Ascending aorta (tissue), 2 donors: ENCODE measurements around the gene CPXM1. TPM values are rescaled to one million over a fixed set of nuclear protein-coding genes. Genes with fewer than 3 reads are reported as not detected.

Source experiments
- DNase-seq, 2 donors: peaks; one replicate each; pipeline ENCODE4 v3.0.0-alpha.2; 2019; ENCODE audit warnings: low spot score in 2 of 2
- H3K27ac ChIP-seq, 2 donors: fragments of 200-600 bp; sonication (generic); one replicate each; pipeline ENCODE4 v1.5.1; 2016 to 2017; ENCODE audit warnings: mild to moderate bottlenecking in 1 of 2
- H3K27me3 ChIP-seq: fragments of 200-600 bp; sonication (generic); one replicate; pipeline ENCODE4 v1.5.1; 2017
- H3K36me3 ChIP-seq, 2 donors: fragments of 200-600 bp; sonication (generic); one replicate each; pipeline ENCODE4 v1.5.1; 2016
- H3K4me1 ChIP-seq, 2 donors: fragments of 200-600 bp; sonication (generic); one replicate each; pipeline ENCODE4 v1.5.1; 2016 to 2017; ENCODE audit warnings: mild to moderate bottlenecking in 1 of 2
- H3K4me3 ChIP-seq, 2 donors: fragments of 200-600 bp; sonication (generic); one replicate each; pipeline ENCODE4 v1.5.1; 2016 to 2017; ENCODE audit warnings: mild to moderate bottlenecking in 1 of 2
- H3K9me3 ChIP-seq, 2 donors: fragments of 200-600 bp; sonication (generic); one replicate each; pipeline ENCODE4 v1.5.1; 2016
- CTCF ChIP-seq, 3 experiments: fragments of 200-600 bp in 2 of 3; fragments of 450-650 bp in 1 of 3; sonication (generic) in 2 of 3; IDR thresholded peaks; one replicate each; pipeline ENCODE4 v1.5.1; 2016 to 2019; ENCODE audit warnings: antibody characterized with exemption in 3 of 3, mild to moderate bottlenecking in 1 of 3, moderate library complexity in 1 of 3
- intact Hi-C: fragments of 100-400 bp; cut with DNase I; formaldehyde crosslinking; loops from one replicate; pipeline ENCODE4 v1.15.1; 2023
- total RNA-seq: library from RNA; depleted of rRNA; stranded (reverse); fragments of >200 nt; gene quantifications from one replicate; pipeline ENCODE4 v1.1.0, GENCODE V29; 2016

The CPXM1 gene
- total RNA-seq, 1 donor from 2014 or later: not detected

- Histone ChIP-seq H3K4me3 (no peak overlapping the region), H3K27ac (no peak overlapping the region), H3K4me1 (peaks cover 5% of the 10 kb centered on the region in 2 donors), H3K27me3 (no peaks in the 10 kb centered on the region), H3K9me3 (no peaks in the 10 kb centered on the region), H3K36me3 (no peaks in the 10 kb centered on the region)
- DNase-seq: no peak
- no peak for TF ChIP-seq CTCF (IDR thresholded peaks at IDR 0.05)
- intact Hi-C loops: loop anchor here (10.0 kb wide), 1 partner anchor 313 kb away; no protein-coding TSS in a partner anchor
Observed at GRCh38 chr20:2838170-2838797, 37.9 kb upstream of the CPXM1 start.

- H3K4me1 ChIP-seq: peaks cover 5% of the 10 kb centered on the region in 2 donors
- no peaks in the 10 kb centered on the region for H3K27me3 ChIP-seq
- TF ChIP-seq CTCF (IDR thresholded peaks at IDR 0.05): no peak
- no peak overlapping the region for H3K27ac ChIP-seq
- no peak overlapping the region for H3K4me3 ChIP-seq
- DNase-seq: no peak
- intact Hi-C loops: loop anchor here (10.0 kb wide), 1 partner anchor 313 kb away; no protein-coding TSS in a partner anchor
- no peaks in the 10 kb centered on the region for H3K9me3 ChIP-seq
- no peaks in the 10 kb centered on the region for H3K36me3 ChIP-seq
Observed at GRCh38 chr20:2837221-2837960, 37.0 kb upstream of the CPXM1 start.

- no peak overlapping the region for H3K4me3 ChIP-seq
- no peaks in the 10 kb centered on the region for H3K36me3 ChIP-seq
- intact Hi-C loops: loop anchor here (10.0 kb wide), 1 partner anchor 311 kb away; no protein-coding TSS in a partner anchor
- no peak overlapping the region for H3K27ac ChIP-seq
- no peak for DNase-seq
- no peak for TF ChIP-seq CTCF (IDR thresholded peaks at IDR 0.05)
- H3K4me1 ChIP-seq: no peaks in the 10 kb centered on the region
- no peaks in the 10 kb centered on the region for H3K27me3 ChIP-seq
- no peaks in the 10 kb centered on the region for H3K9me3 ChIP-seq
Observed at GRCh38 chr20:2836035-2836434, 35.6 kb upstream of the CPXM1 start.

- H3K36me3 ChIP-seq: no peaks in the 10 kb centered on the region
- H3K27ac ChIP-seq: no peak overlapping the region
- no peak overlapping the region for H3K4me3 ChIP-seq
- intact Hi-C loops: loop anchor here (10.0 kb wide), 1 partner anchor 311 kb away; no protein-coding TSS in a partner anchor
- no peaks in the 10 kb centered on the region for H3K27me3 ChIP-seq
- TF ChIP-seq CTCF (IDR thresholded peaks at IDR 0.05): no peak
- no peak for DNase-seq
- no peaks in the 10 kb centered on the region for H3K4me1 ChIP-seq
- H3K9me3 ChIP-seq: no peaks in the 10 kb centered on the region
Observed at GRCh38 chr20:2835331-2835796, 34.9 kb upstream of the CPXM1 start.

GRCh38 chr20:2834401-2835110 lies 34.1 kb upstream of the CPXM1 start:
- TF ChIP-seq CTCF (IDR thresholded peaks at IDR 0.05): no peak
- Histone ChIP-seq H3K9me3 (no peaks in the 10 kb centered on the region), H3K27me3 (no peaks in the 10 kb centered on the region), H3K36me3 (no peaks in the 10 kb centered on the region), H3K4me3 (no peak overlapping the region), H3K4me1 (no peaks in the 10 kb centered on the region), H3K27ac (no peak overlapping the region)
- DNase-seq: no peak
- intact Hi-C loops: loop anchor here (10.0 kb wide), 1 partner anchor 310 kb away; no protein-coding TSS in a partner anchor
